HG03108 (cell line): Measurements from ENCODE around the gene CFAP210.

Source experiments
- ATAC-seq: cut with Tn5 transposase; IDR thresholded peaks from one replicate; pipeline ENCODE4 v1.9.1; 2021; ENCODE audit warnings: moderate library complexity; ENCODE audit not compliant: unreplicated experiment

Gene CFAP210

GRCh38 chr2:169673921-169674320, 20.3 kb downstream of the CFAP210 start:
- no peak for ATAC-seq

- ATAC-seq, result no peak
Observed at GRCh38 chr2:169673106-169673505, 21.1 kb downstream of the CFAP210 start.

- no peak for ATAC-seq
Observed at GRCh38 chr2:169672406-169672805, 21.8 kb downstream of the CFAP210 start.

GRCh38 chr2:169670937-169671336, 23.3 kb downstream of the CFAP210 start:
- ATAC-seq, result no peak

GRCh38 chr2:169670215-169670651, 24.0 kb downstream of the CFAP210 start:
- ATAC-seq, result no peak

- no peak for ATAC-seq
Observed at GRCh38 chr2:169667583-169667982, 26.6 kb downstream of the CFAP210 start.

GRCh38 chr2:169664978-169665930, 29.0 kb downstream of the CFAP210 start:
- ATAC-seq, result no peak

GRCh38 chr2:169664600-169664977, 29.6 kb downstream of the CFAP210 start:
- no peak for ATAC-seq

GRCh38 chr2:169663247-169663646, 31.0 kb downstream of the CFAP210 start:
- ATAC-seq, result no peak

- no peak for ATAC-seq
Observed at GRCh38 chr2:169662744-169663143, 31.5 kb downstream of the CFAP210 start.

- no peak for ATAC-seq
Observed at GRCh38 chr2:169661265-169661664, 32.9 kb downstream of the CFAP210 start.

- ATAC-seq, result no peak
Observed at GRCh38 chr2:169659320-169659719, 34.9 kb downstream of the CFAP210 start.

GRCh38 chr2:169658877-169659276, 35.3 kb downstream of the CFAP210 start:
- no peak for ATAC-seq

GRCh38 chr2:169656164-169656563, 38.0 kb downstream of the CFAP210 start:
- no peak for ATAC-seq

- ATAC-seq, result no peak
Observed at GRCh38 chr2:169653636-169654035, 40.6 kb downstream of the CFAP210 start.

GRCh38 chr2:169649278-169649677, 44.9 kb downstream of the CFAP210 start:
- no peak for ATAC-seq

GRCh38 chr2:169647496-169647895, 46.7 kb downstream of the CFAP210 start:
- no peak for ATAC-seq

- ATAC-seq, result no peak
Observed at GRCh38 chr2:169644173-169644572, 50.0 kb downstream of the CFAP210 start.

- ATAC-seq, result no peak
Observed at GRCh38 chr2:169641464-169641863, 52.7 kb downstream of the CFAP210 start.

- ATAC-seq, result no peak
Observed at GRCh38 chr2:169640104-169640503, 54.1 kb downstream of the CFAP210 start.

GRCh38 chr2:169637620-169638019, 56.6 kb downstream of the CFAP210 start:
- no peak for ATAC-seq

GRCh38 chr2:169636440-169637097, 57.6 kb downstream of the CFAP210 start:
- no peak for ATAC-seq
